Spinal cord (tissue), 10 donors: ENCODE measurements around the gene KCNAB1. TPM values are rescaled to one million over a fixed set of nuclear protein-coding genes. Genes with fewer than 3 reads are reported as not detected.
A peak's percentile ranks its signal among the peaks of the same experiment; 100 is the strongest.
"Not testable (repeated sequence)": the region's sequence is repeated elsewhere in the genome, so short reads cannot be mapped to it uniquely, and the experiment has no call there.

ENCODE experiments used
- DNase-seq, 6 donors: peaks; one replicate each; pipeline versions ENCODE4 v3.0.0 to v3.0.0-alpha.2; 2013 to 2015; ENCODE audit warnings: low spot score in 6 of 6, low read depth in 4 of 6
- H3K27ac ChIP-seq: one replicate; pipeline ENCODE4 v1.5.1; 2013; ENCODE audit warnings: low read depth, low read length, control low read depth
- H3K27me3 ChIP-seq: one replicate; pipeline ENCODE4 v1.6.1; 2013; ENCODE audit warnings: low read length; ENCODE audit not compliant: control insufficient read depth, insufficient read depth
- H3K36me3 ChIP-seq: one replicate; pipeline ENCODE4 v1.6.1; 2013; ENCODE audit warnings: low read length; ENCODE audit not compliant: control insufficient read depth, insufficient read depth
- H3K4me1 ChIP-seq: one replicate; pipeline ENCODE4 v1.6.1; 2013; ENCODE audit warnings: low read length; ENCODE audit not compliant: control insufficient read depth, insufficient read depth
- H3K4me3 ChIP-seq: one replicate; pipeline ENCODE4 v1.5.1; 2013; ENCODE audit warnings: low read depth, low read length, control low read depth
- H3K9me3 ChIP-seq: one replicate; pipeline ENCODE4 v1.6.1; 2013; ENCODE audit warnings: low read length; ENCODE audit not compliant: control insufficient read depth, insufficient read depth
- WGBS: methylation state at CpG from one replicate; pipeline ENCODE4 v1.1.5; 2013; ENCODE audit warnings: missing lambda C conversion rate; ENCODE audit not compliant: insufficient coverage; 5-methylcytosine and 5-hydroxymethylcytosine counted together
- polyA plus RNA-seq, 2 donors: library from polyadenylated mRNA; unstranded; fragments of 120-200 nt; gene quantifications; one replicate each; pipeline ENCODE4 v1.2.1, GENCODE V29; 2013; ENCODE audit not compliant: insufficient read length in 2 of 2
- total RNA-seq, 2 donors: library from RNA; depleted of rRNA in 1 of 2; stranded (reverse); fragments of 120-200 nt in 1 of 2; fragments of >200 nt in 1 of 2; gene quantifications; one replicate each; pipeline versions ENCODE4 v1.2.3 to v1.2.4, GENCODE V29; 2013 to 2014
- donor health status: healthy.

KCNAB1 gene
- total and polyA plus RNA-seq, 4 donors: 10.1 to 27.5 (median 22.6) TPM

DNA sequence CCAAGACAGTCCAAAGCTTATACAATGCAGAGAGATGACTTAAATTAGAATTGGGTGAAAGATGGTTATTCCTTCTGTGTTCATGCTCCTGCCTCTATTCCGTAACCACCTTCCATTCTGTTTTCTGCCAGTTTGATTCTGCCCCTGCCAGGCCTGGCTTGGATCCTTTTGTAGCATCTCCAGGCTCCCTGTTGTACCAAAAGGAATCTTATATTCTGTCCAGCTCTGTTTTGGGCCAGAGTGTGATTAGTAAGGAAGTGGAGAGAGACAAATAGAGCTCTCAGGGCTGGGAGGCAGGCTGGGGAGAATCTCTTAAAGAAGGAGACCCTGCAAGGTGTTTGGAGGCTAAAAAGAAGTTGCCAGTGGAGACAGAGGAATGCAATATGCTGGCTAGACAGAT is 63.8 kb downstream of the KCNAB1 start:
- WGBS: no CpG with 5 or more reads among the region's 1 CpG
- H3K9me3 ChIP-seq: no peaks in the 10 kb centered on the region
- no peak for DNase-seq
- no peak overlapping the region for H3K4me3 ChIP-seq
- no peak overlapping the region for H3K27ac ChIP-seq
- no peaks in the 10 kb centered on the region for H3K27me3 ChIP-seq
- no peaks in the 10 kb centered on the region for H3K4me1 ChIP-seq
- no peaks in the 10 kb centered on the region for H3K36me3 ChIP-seq

DNA sequence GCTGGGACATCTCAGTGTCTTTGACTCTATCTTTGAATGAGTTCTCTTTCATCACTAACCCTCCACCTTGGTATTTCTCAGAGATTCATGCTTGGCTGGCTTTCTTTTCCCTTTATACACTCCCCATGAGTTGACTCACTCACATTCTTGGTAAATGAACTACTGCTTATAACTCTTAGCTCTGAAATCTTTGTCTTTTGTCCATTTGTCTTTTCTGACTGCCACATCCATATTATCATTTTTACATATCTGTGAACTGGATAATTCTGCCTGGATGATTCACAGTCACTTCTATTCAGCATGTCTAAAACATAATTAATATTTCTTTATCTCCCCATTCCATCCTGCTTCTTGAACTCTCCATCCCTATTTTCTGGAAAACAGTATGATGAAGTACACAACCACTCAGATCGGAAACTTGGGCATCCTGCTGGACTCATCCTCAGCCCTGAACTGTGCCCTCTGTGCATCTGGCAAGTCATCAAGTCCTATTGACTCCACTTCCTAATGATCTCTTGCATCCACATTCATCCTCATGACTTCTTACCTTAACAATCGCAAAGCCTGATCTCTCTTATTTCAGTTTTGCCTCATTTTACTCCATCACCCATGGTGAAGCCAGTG is 66.9 kb downstream of the KCNAB1 start:
- 77% methylated on average over 2 of the region's 2 CpGs for WGBS

DNA sequence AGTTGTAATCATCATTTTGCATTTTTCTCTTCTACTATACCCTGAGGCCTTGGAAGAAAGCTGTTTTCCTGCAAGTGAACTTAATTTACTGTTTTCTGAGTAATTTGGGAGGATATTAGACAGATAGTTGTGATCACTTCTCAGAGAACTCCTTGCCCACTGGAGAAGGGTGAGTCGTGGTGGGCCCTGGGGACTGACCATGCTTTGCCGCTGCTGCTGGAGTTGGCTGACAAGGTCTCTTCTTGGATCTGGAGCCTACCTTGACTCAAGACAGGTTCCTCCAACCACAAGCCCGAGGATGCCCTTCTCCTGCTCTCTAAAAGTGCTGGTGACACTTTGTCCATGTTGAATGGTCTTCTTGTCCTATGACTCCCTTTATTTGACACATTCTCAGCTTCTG is 68.4 kb downstream of the KCNAB1 start:
- Histone ChIP-seq H3K27me3 (no peaks in the 10 kb centered on the region), H3K36me3 (no peaks in the 10 kb centered on the region), H3K4me3 (no peak overlapping the region), H3K4me1 (no peaks in the 10 kb centered on the region), H3K27ac (no peak overlapping the region), H3K9me3 (no peaks in the 10 kb centered on the region)
- DNase-seq: no peak
- 86% methylated on average over 2 of the region's 3 CpGs for WGBS

More for the DNA sequence above, 66.9 kb downstream of the KCNAB1 start:
- Histone ChIP-seq H3K36me3 (no peaks in the 10 kb centered on the region), H3K9me3 (no peaks in the 10 kb centered on the region), H3K4me3 (no peak overlapping the region), H3K27ac (no peak overlapping the region), H3K27me3 (no peaks in the 10 kb centered on the region), H3K4me1 (no peaks in the 10 kb centered on the region)
- no peak for DNase-seq

DNA sequence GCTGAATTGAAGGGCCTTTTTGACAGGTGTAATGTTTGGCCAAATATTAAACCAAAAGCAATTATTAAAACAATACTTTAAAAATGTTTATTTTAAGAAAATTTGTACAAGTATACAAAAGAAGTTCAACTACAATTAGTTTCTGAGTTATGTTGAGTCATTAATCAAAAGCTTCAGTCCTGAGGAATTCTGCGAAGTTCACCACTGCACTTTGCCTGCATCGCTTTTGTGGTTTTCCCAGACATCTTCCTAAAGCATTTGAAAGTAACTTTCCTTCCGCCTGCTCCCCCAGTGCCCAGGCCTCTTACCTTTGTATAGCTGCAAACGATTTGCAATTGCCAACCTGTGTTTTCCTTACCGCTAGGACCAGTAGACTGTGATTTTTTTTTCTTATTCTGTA is 69.5 kb downstream of the KCNAB1 start:
- no peaks in the 10 kb centered on the region for H3K4me1 ChIP-seq
- 88% methylated on average over 3 of the region's 5 CpGs for WGBS
- no peak overlapping the region for H3K4me3 ChIP-seq
- no peaks in the 10 kb centered on the region for H3K36me3 ChIP-seq
- H3K9me3 ChIP-seq: no peaks in the 10 kb centered on the region
- no peaks in the 10 kb centered on the region for H3K27me3 ChIP-seq
- no peak overlapping the region for H3K27ac ChIP-seq
- DNase-seq: no peak

DNA sequence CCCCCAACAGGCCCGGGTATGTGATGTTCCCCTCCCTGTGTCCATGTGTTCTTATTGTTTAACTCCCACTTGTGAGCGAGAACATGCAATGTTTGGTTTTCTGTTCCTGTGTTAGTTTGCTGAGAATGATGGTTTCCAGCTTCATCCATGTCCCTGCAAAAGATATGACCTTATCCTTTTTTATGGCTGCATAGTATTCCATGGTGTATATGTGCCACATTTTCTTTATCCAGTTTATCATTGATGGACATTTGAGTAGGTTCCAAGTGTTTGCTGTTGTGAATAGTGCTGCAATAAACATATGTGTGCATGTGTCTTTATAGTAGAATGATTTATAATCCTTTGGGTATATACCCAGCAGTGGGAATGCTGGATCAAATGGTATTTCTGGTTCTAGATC is 74.6 kb downstream of the KCNAB1 start:
- not testable (repeated sequence) for H3K4me1 ChIP-seq, H3K9me3 ChIP-seq, H3K27ac ChIP-seq, H3K36me3 ChIP-seq, H3K27me3 ChIP-seq, H3K4me3 ChIP-seq, DNase-seq
- no CpG with 5 or more reads among the region's 2 CpGs for WGBS

DNA sequence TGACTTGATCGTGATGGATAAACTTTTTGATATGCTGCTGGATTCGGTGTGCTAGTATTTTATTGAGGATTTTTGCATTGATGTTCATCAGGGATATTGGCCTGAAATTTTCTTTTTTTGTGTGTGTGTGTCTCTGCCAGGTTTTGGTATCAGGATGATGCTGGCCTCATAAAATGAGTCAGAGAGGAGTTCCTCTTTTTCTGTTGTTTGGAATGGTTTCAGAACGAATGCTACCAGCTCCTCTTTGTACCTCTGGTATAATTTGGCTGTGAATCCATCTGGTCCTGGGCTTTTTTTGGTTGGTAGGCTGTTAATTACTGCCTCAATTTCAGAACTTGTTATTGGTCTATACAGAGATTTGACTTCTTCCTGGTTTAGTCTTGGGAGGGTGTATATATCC is 76.8 kb downstream of the KCNAB1 start:
- H3K36me3 ChIP-seq, H3K4me3 ChIP-seq, H3K27ac ChIP-seq, H3K27me3 ChIP-seq, DNase-seq, H3K9me3 ChIP-seq, H3K4me1 ChIP-seq: not testable (repeated sequence)
- 88% methylated on average over 2 of the region's 3 CpGs for WGBS

DNA sequence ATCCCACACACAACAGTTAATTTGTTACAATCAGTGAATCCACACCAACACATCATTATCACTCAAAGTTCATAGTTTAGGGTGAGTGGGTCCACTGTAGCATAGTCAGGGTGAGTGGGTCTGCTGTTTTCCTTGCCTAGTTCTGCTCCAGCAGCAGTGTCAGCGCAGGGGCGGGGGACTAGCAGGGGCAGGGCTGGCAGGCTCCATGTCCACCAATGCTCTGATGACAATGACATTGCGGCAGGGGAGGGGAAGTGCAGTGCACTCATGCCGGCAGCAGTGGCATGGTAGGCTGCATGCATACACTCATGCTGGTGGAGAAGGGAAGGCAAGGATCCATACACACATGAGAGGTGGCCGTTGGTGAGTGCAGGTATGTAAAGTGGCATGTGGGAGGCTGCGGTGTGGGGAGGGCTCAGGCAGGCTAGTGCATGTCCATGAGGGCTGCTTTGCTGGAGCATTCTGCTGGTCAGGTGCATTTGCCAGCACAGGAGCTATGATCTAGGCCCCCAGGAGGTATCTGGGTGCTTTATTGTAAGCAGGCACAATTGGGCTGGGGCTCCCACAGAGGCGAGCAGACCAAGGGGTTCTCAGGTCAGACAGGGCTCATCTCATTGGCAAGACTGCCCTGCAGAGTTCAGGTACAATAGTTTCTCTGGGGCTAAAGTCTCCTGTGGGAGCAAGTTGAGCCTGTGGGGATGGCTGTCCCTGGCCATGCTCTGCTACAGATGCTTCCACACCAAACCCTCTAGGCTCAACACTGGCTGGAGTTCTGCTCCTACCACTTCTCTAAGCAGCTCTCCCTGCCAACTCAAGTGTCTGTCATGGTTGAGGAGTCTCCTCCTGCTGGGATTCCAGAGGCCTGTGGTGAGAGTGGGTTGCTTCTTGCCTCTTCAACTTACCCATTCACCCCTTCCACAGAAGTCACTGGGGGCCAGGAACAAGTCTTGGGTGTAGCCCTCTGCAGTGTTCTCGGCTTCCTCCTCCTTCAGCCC is 81.3 kb downstream of the KCNAB1 start:
- H3K27me3 ChIP-seq: no peaks in the 10 kb centered on the region
- H3K27ac ChIP-seq: no peak overlapping the region
- H3K36me3 ChIP-seq: no peaks in the 10 kb centered on the region
- no peaks in the 10 kb centered on the region for H3K4me1 ChIP-seq
- DNase-seq: no peak
- 95% methylated on average over 8 of the region's 8 CpGs for WGBS
- H3K4me3 ChIP-seq: no peak overlapping the region
- H3K9me3 ChIP-seq: no peaks in the 10 kb centered on the region

DNA sequence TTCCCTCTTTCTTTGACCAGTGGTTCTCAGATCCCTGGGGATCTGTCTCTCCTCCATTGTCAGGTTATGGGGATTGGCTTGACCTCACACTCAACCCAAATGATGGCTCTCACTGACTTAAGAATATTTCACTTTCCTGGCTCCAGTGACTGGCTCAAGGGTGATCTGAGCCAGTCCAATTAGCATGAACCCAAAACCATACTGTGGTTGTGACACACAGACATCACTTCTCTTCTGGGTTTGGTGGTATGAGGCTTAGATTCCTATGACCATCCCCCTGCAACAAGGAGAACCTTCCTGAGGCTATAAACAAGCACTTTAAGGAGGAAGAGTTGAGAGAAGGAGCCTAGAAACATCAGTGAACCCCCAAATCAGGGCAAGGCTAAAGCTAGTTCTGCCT is 85.8 kb downstream of the KCNAB1 start:
- H3K27ac ChIP-seq: no peak overlapping the region
- no peaks in the 10 kb centered on the region for H3K9me3 ChIP-seq
- no peaks in the 10 kb centered on the region for H3K27me3 ChIP-seq
- H3K4me1 ChIP-seq: no peaks in the 10 kb centered on the region
- H3K4me3 ChIP-seq: no peak overlapping the region
- no peak for DNase-seq
- no peaks in the 10 kb centered on the region for H3K36me3 ChIP-seq

DNA sequence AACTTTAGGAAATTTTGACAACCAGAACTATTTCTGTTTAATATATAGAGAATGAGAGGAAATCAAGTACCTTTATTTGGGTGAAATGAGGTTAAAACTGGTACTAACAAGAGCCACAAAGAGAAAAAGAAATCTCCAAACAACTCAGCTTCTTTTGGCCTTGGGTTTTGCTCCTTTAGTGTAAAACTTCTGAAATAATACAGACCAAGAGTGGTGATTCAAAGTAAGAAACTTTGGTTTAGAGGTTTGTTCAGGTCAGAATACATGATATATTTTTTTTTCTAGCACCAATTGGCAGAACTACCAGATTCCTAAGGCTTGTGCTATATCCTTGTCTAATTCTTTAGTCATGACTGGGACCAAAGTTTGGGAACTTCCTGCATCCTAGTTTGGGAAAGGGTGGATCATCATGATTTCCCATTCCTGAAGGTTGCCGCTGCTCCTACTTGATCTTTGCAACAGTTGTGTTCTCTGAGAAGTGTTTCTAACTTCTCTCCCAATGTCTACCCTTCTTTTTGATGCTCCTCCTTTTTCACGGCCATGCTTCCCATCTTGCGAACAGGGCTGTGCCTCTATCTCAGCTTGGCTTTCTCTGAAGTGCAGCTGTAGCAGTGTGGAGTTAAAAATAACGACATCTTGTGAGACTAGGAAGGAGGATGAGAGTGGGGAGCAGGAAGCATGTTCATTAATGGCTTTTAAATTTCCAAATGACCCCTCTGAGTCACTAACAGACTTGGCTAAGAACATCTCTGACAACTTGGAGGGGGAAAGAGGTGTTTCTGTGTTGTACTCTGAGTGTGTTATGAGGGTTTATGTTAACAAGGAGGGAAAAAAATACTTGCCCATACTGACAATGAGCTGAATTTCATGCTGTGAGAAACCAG is 87.7 kb downstream of the KCNAB1 start:
- no peak overlapping the region for H3K27ac ChIP-seq
- no peaks in the 10 kb centered on the region for H3K27me3 ChIP-seq
- H3K4me1 ChIP-seq: no peaks in the 10 kb centered on the region
- H3K4me3 ChIP-seq: no peak overlapping the region
- peak in 1 of 6 donors; percentile 19 for DNase-seq
- WGBS: 75% methylated on average over 2 of the region's 4 CpGs
- no peaks in the 10 kb centered on the region for H3K36me3 ChIP-seq
- H3K9me3 ChIP-seq: no peaks in the 10 kb centered on the region
